Sigmoid colon (tissue), 7 donors: Measurements from ENCODE around the gene TMTC2. TPM values are rescaled to one million over a fixed set of nuclear protein-coding genes. Genes with fewer than 3 reads are reported as not detected.
"Not testable (repeated sequence)": the region's sequence is repeated elsewhere in the genome, so short reads cannot be mapped to it uniquely, and the experiment has no call there.

ENCODE experiments used
- DNase-seq: peaks from one replicate; pipeline ENCODE4 v3.0.0-alpha.2; 2019
- H3K27ac ChIP-seq, 4 donors: fragments of 200-600 bp; sonication (generic); one replicate each; pipeline ENCODE4 v1.5.1; 2016 to 2019; ENCODE audit warnings: mild to moderate bottlenecking in 1 of 4
- H3K27me3 ChIP-seq, 3 donors: fragments of 200-600 bp; sonication (generic); one replicate each; pipeline ENCODE4 v1.5.1; 2019; ENCODE audit warnings: mild to moderate bottlenecking in 1 of 3
- H3K36me3 ChIP-seq, 4 donors: fragments of 200-600 bp; sonication (generic); one replicate each; pipeline ENCODE4 v1.5.1; 2016 to 2019
- H3K4me1 ChIP-seq, 4 donors: fragments of 200-600 bp; sonication (generic); one replicate each; pipeline ENCODE4 v1.5.1; 2017 to 2019
- H3K4me3 ChIP-seq, 4 donors: fragments of 200-600 bp; sonication (generic); one replicate each; pipeline ENCODE4 v1.5.1; 2017 to 2019; ENCODE audit warnings: mild to moderate bottlenecking in 2 of 4, moderate library complexity in 1 of 4
- H3K9me3 ChIP-seq, 4 donors: fragments of 200-600 bp in 3 of 4; sonication (generic) in 3 of 4; one replicate each; pipeline versions ENCODE4 v1.5.1 to v1.6.1; 2013 to 2019
- CTCF ChIP-seq, 4 experiments: fragments of 450-650 bp in 3 of 4; fragments of 200-600 bp in 1 of 4; IDR thresholded peaks; one replicate each; pipeline ENCODE4 v1.5.1; 2016 to 2019; ENCODE audit warnings: antibody characterized with exemption in 4 of 4, mild to moderate bottlenecking in 3 of 4, moderate library complexity in 2 of 4
- EP300 ChIP-seq, 4 donors: sonication (generic); formaldehyde crosslinking; IDR thresholded peaks; one replicate each; pipeline ENCODE4 v1.6.1; 2017; ENCODE audit warnings: antibody characterized with exemption in 4 of 4
- POLR2A ChIP-seq, 2 donors: fragments of 450-650 bp; IDR thresholded peaks; one replicate each; pipeline ENCODE4 v1.6.1; 2016; ENCODE audit warnings: antibody characterized with exemption in 2 of 2, mild to moderate bottlenecking in 2 of 2, moderate library complexity in 2 of 2
- POLR2AphosphoS5 ChIP-seq, 4 donors: sonication (generic); formaldehyde crosslinking; IDR thresholded peaks; one replicate each; pipeline ENCODE4 v1.6.1; 2017; ENCODE audit warnings: antibody characterized with exemption in 4 of 4
- WGBS, 2 donors: extraction: QIAGEN DNeasy Blood & Tissue Kit; methylation state at CpG; one replicate each; pipeline ENCODE4 v1.1.7; 2013; 5-methylcytosine and 5-hydroxymethylcytosine counted together
- intact Hi-C: fragments of 100-400 bp; cut with DNase I; formaldehyde crosslinking; loops from one replicate; pipeline ENCODE4 v1.15.1; 2023
- polyA plus RNA-seq, 3 donors: library from polyadenylated mRNA; stranded (reverse); fragments of 200-250 nt; gene quantifications; one replicate each; pipeline ENCODE4 v1.2.3, GENCODE V29; 2013
- total RNA-seq, 4 donors: library from RNA; depleted of rRNA; stranded (reverse); fragments of >200 nt; gene quantifications; one replicate each; pipeline ENCODE4 v1.1.0, GENCODE V29; 2016
- donor health status: healthy with polysubstance abuse.
- donor health status: Bipolar disorder and iron deficiency.
- donor health status: healthy.

TMTC2 gene
- total and polyA plus RNA-seq, 7 donors = 1.2 to 74.4 (median 61.2) TPM

- Histone ChIP-seq H3K9me3 (no peaks in the 10 kb centered on the region), H3K4me1 (peaks cover 0 to 56% (median 28%) of the 10 kb centered on the region in 4 donors), H3K36me3 (no peaks in the 10 kb centered on the region), H3K27ac (no peak overlapping the region), H3K4me3 (no peak overlapping the region), H3K27me3 (no peaks in the 10 kb centered on the region)
- TF ChIP-seq EP300 (IDR thresholded peaks at IDR 0.05) (no peak), CTCF (IDR thresholded peaks at IDR 0.05) (no peak), POLR2AphosphoS5 (IDR thresholded peaks at IDR 0.05) (no peak), POLR2A (IDR thresholded peaks at IDR 0.05) (no peak)
- intact Hi-C loops = no loop called here
- no peak for DNase-seq
- WGBS, 2 donors = 91 to 99% methylated on average over 2 of the region's 2 CpGs
Observed at GRCh38 chr12:82756303-82756702, 69.6 kb downstream of the TMTC2 start.

GRCh38 chr12:82757059-82757458, 70.4 kb downstream of the TMTC2 start:
- no peaks in the 10 kb centered on the region for H3K27me3 ChIP-seq
- WGBS, 2 donors = 69 to 74% methylated on average over 1 of the region's 1 CpG
- no peak for TF ChIP-seq POLR2A (IDR thresholded peaks at IDR 0.05)

GRCh38 chr12:82757656-82758055, 71.0 kb downstream of the TMTC2 start:
- intact Hi-C loops = no loop called here
- Histone ChIP-seq H3K4me3 (no peak overlapping the region), H3K36me3 (no peaks in the 10 kb centered on the region), H3K4me1 (peaks cover 0 to 57% (median 26%) of the 10 kb centered on the region in 4 donors), H3K27ac (no peak overlapping the region), H3K27me3 (no peaks in the 10 kb centered on the region), H3K9me3 (no peaks in the 10 kb centered on the region)
- no peak for TF ChIP-seq CTCF (IDR thresholded peaks at IDR 0.05)
- no peak for TF ChIP-seq POLR2AphosphoS5 (IDR thresholded peaks at IDR 0.05)
- no peak for TF ChIP-seq EP300 (IDR thresholded peaks at IDR 0.05)
- TF ChIP-seq POLR2A (IDR thresholded peaks at IDR 0.05) = no peak
- WGBS, 2 donors = 83 to 91% methylated on average over 1 of the region's 1 CpG
- DNase-seq = no peak

More at GRCh38 chr12:82757059-82757458, 70.4 kb downstream of the TMTC2 start:
- no peak for DNase-seq
- Histone ChIP-seq H3K27ac (no peak overlapping the region), H3K4me3 (no peak overlapping the region), H3K36me3 (no peaks in the 10 kb centered on the region), H3K4me1 (peaks cover 0 to 57% (median 28%) of the 10 kb centered on the region in 4 donors), H3K9me3 (no peaks in the 10 kb centered on the region)
- intact Hi-C loops = no loop called here

GRCh38 chr12:82758749-82759330, 72.1 kb downstream of the TMTC2 start:
- intact Hi-C loops = no loop called here
- no peak for DNase-seq
- peaks cover 0 to 57% (median 25%) of the 10 kb centered on the region in 4 donors for H3K4me1 ChIP-seq
- peak overlapping the region in 2 of 4 donors; percentile 3 to 12 for H3K27ac ChIP-seq
- H3K4me3 ChIP-seq = no peak overlapping the region
- no peaks in the 10 kb centered on the region for H3K27me3 ChIP-seq
- 83 to 94% methylated on average over 3 of the region's 3 CpGs for WGBS, 2 donors
- no peaks in the 10 kb centered on the region for H3K9me3 ChIP-seq
- TF ChIP-seq POLR2AphosphoS5 (IDR thresholded peaks at IDR 0.05) = no peak
- peak in 1 of 4 experiments; percentile 20 for TF ChIP-seq CTCF (IDR thresholded peaks at IDR 0.05)
- no peak for TF ChIP-seq POLR2A (IDR thresholded peaks at IDR 0.05)
- TF ChIP-seq EP300 (IDR thresholded peaks at IDR 0.05) = no peak
- H3K36me3 ChIP-seq = no peaks in the 10 kb centered on the region

GRCh38 chr12:82760423-82760822, 73.7 kb downstream of the TMTC2 start:
- no peak for TF ChIP-seq CTCF (IDR thresholded peaks at IDR 0.05)
- no peak for TF ChIP-seq POLR2AphosphoS5 (IDR thresholded peaks at IDR 0.05)
- no peak for TF ChIP-seq POLR2A (IDR thresholded peaks at IDR 0.05)
- TF ChIP-seq EP300 (IDR thresholded peaks at IDR 0.05) = no peak
- no peak for DNase-seq
- WGBS, 2 donors = 92 to 96% methylated on average over 3 of the region's 3 CpGs

GRCh38 chr12:82765206-82765605, 78.5 kb downstream of the TMTC2 start:
- intact Hi-C loops, H3K27me3 ChIP-seq, DNase-seq, H3K27ac ChIP-seq, H3K4me3 ChIP-seq, H3K36me3 ChIP-seq, H3K9me3 ChIP-seq: not testable (repeated sequence)
- WGBS, 2 donors = 94 to 96% methylated on average over 7 of the region's 7 CpGs
- H3K4me1 ChIP-seq = peaks cover 0 to 16% (median 4%) of the 10 kb centered on the region in 4 donors

More at GRCh38 chr12:82760423-82760822, 73.7 kb downstream of the TMTC2 start:
- no peaks in the 10 kb centered on the region for H3K36me3 ChIP-seq
- H3K9me3 ChIP-seq = no peaks in the 10 kb centered on the region
- H3K4me1 ChIP-seq = peaks cover 0 to 57% (median 20%) of the 10 kb centered on the region in 4 donors
- H3K27me3 ChIP-seq = no peaks in the 10 kb centered on the region
- H3K27ac ChIP-seq = no peak overlapping the region
- no peak overlapping the region for H3K4me3 ChIP-seq
- intact Hi-C loops = no loop called here
